Neural progenitor cell (in vitro differentiated cells): ENCODE data around the gene RPL18.

ENCODE experiments used
- CTCF ChIP-seq: fragments of 200-600 bp; sonication (generic); IDR thresholded peaks from 2 replicates; pipeline ENCODE4 v1.5.1; 2017; ENCODE audit warnings: antibody characterized with exemption, mild to moderate bottlenecking
- EZH2 ChIP-seq: fragments of 200-600 bp; sonication (generic); IDR thresholded peaks from 2 replicates; pipeline ENCODE4 v1.6.1; 2017; ENCODE audit warnings: antibody characterized with exemption, mild to moderate bottlenecking, moderate library complexity
- EZH2phosphoT487 ChIP-seq: fragments of 200-600 bp; sonication (generic); IDR thresholded peaks from 2 replicates; pipeline ENCODE4 v1.6.1; 2017; ENCODE audit warnings: antibody characterized with exemption

- TF ChIP-seq EZH2, result no peak
- no peak for TF ChIP-seq CTCF
- no peak for TF ChIP-seq EZH2phosphoT487
These were observed 29.2 kb upstream of the RPL18 start for GRCh38 chr19:48648134-48648533.
